Endothelial cell of umbilical vein (primary cell): ENCODE data around the gene TMEM182. TPM values are rescaled to one million over a fixed set of nuclear protein-coding genes. Genes with fewer than 3 reads are reported as not detected.

Source experiments
- BruUV-seq: library from RNA; stranded (reverse); fragments of 400-500 nt; replicated peaks from 2 replicates; lab custom pipeline; 2021; lab: Mats Ljungman, UMichigan
- CTCF ChIA-PET: fragments of 300-600, 350-600 bp; sonication (Branson Sonifier 250); formaldehyde crosslinking; loops from one replicate; lab custom pipeline; 2021; ENCODE audit warnings: antibody characterized with exemption, inconsistent platforms; lab: Charles Lee
- POLR2A ChIA-PET: fragments of 300-600, 350-600 bp; sonication (Branson Sonifier 250); formaldehyde crosslinking; loops from one replicate; lab custom pipeline; 2021; ENCODE audit warnings: antibody characterized with exemption, inconsistent platforms; lab: Charles Lee
- DNase-seq: peaks from one replicate; pipeline ENCODE4 v3.0.0-alpha.2; 2011; ENCODE audit warnings: low read depth, low spot score
- FAIRE-seq: peaks from 2 replicates; lab custom pipeline; 2011; peaks lifted over from hg19 to GRCh38; lab: Jason Lieb, UNC
- H2AFZ ChIP-seq: 2 replicates; pipeline ENCODE4 v1.6.0; 2012; ENCODE audit warnings: low read depth, low read length, control low read depth, inconsistent platforms
- H3K27ac ChIP-seq: 2 replicates; pipeline ENCODE4 v1.5.1; 2011; ENCODE audit warnings: low read depth, mild to moderate bottlenecking, control low read depth, low read length, moderate library complexity; ENCODE audit not compliant: insufficient read depth
- H3K27me3 ChIP-seq, 2 experiments: 2 replicates each; pipeline versions ENCODE4 v1.6.0 to v1.6.1; 2011; ENCODE audit warnings: low read length in 2 of 2, mixed read lengths in 1 of 2; ENCODE audit not compliant: control insufficient read depth in 2 of 2, insufficient read depth in 2 of 2
- H3K36me3 ChIP-seq, 2 experiments: 2 replicates in 1 of 2; 3 replicates in 1 of 2; pipeline ENCODE4 v1.5.1; 2011; ENCODE audit warnings: low read length in 2 of 2, mild to moderate bottlenecking in 1 of 2, moderate library complexity in 1 of 2; ENCODE audit not compliant: control insufficient read depth in 2 of 2, insufficient read depth in 2 of 2; ENCODE audit errors: extremely low read depth in 1 of 2
- H3K4me1 ChIP-seq: 3 replicates; pipeline ENCODE4 v1.5.1; 2011; ENCODE audit warnings: mild to moderate bottlenecking, low read length; ENCODE audit not compliant: control insufficient read depth, insufficient read depth; ENCODE audit errors: extremely low read depth
- H3K4me2 ChIP-seq: 2 replicates; pipeline ENCODE4 v1.6.1; 2011; ENCODE audit warnings: low read length, control low read depth, mixed read lengths; ENCODE audit not compliant: insufficient read depth
- H3K4me3 ChIP-seq, 3 experiments: fragments of 200-600 bp in 1 of 3; sonication (generic), shearing (Covaris generic) in 1 of 3; replicated peaks in 1 of 3; 2 replicates each; pipeline ENCODE4 v1.5.1; 2011 to 2016; ENCODE audit warnings: control low read depth in 3 of 3, low read length in 3 of 3, mild to moderate bottlenecking in 2 of 3, inconsistent platforms in 1 of 3, low read depth in 1 of 3, moderate library complexity in 1 of 3; ENCODE audit not compliant: insufficient read depth in 1 of 3
- H3K79me2 ChIP-seq: 2 replicates; pipeline ENCODE4 v1.6.0; 2012; ENCODE audit warnings: low read length, inconsistent platforms; ENCODE audit not compliant: control insufficient read depth, insufficient read depth
- H3K9ac ChIP-seq: replicated peaks from 2 replicates; pipeline ENCODE3; 2011; ENCODE audit warnings: low read length, control low read depth; ENCODE audit not compliant: insufficient read depth; ENCODE audit errors: extremely low read depth
- H3K9me1 ChIP-seq: replicated peaks from 3 replicates; pipeline ENCODE4 v1.6.0; 2011; ENCODE audit warnings: mild to moderate bottlenecking, low read length; ENCODE audit not compliant: control insufficient read depth, insufficient read depth; ENCODE audit errors: extremely low read depth
- H3K9me3 ChIP-seq: replicated peaks from 2 replicates; pipeline ENCODE4 v1.5.1; 2012; ENCODE audit warnings: low read length, inconsistent platforms; ENCODE audit not compliant: control insufficient read depth, insufficient read depth
- H4K20me1 ChIP-seq: replicated peaks from 2 replicates; pipeline ENCODE3; 2011; ENCODE audit warnings: mild to moderate bottlenecking, low read length; ENCODE audit not compliant: control insufficient read depth, insufficient read depth; ENCODE audit errors: extremely low read depth
- CTCF ChIP-seq, 2 donors: IDR thresholded peaks; 1 replicate in 1 of 2; 2 replicates in 1 of 2; pipeline ENCODE4 v1.5.1; 2011; ENCODE audit warnings: low read length in 2 of 2, mild to moderate bottlenecking in 2 of 2, moderate library complexity in 2 of 2, control low read depth in 1 of 2, inconsistent platforms in 1 of 2, low read depth in 1 of 2; ENCODE audit not compliant: insufficient read depth in 1 of 2; ENCODE audit errors: extremely low read depth in 1 of 2
- EZH2 ChIP-seq: IDR thresholded peaks from 2 replicates; pipeline ENCODE4 v1.6.1; 2012; ENCODE audit warnings: borderline replicate concordance, low read depth, mild to moderate bottlenecking, moderate library complexity, low read length, inconsistent platforms; ENCODE audit not compliant: severe bottlenecking
- FOS ChIP-seq: IDR thresholded peaks from 2 replicates; pipeline ENCODE4 v1.6.1; 2011; ENCODE audit warnings: mild to moderate bottlenecking, low read length, moderate library complexity, borderline replicate concordance; ENCODE audit not compliant: insufficient read depth
- GATA2 ChIP-seq: IDR thresholded peaks from 2 replicates; pipeline ENCODE4 v1.7.0; 2011; ENCODE audit warnings: low read depth, mild to moderate bottlenecking, moderate library complexity, mixed read lengths, low read length; ENCODE audit not compliant: insufficient read length, insufficient read depth
- JUN ChIP-seq: IDR thresholded peaks from 2 replicates; pipeline ENCODE4 v1.6.1; 2011; ENCODE audit warnings: borderline replicate concordance, low read depth; ENCODE audit not compliant: insufficient read length, insufficient read depth
- MAX ChIP-seq: IDR thresholded peaks from 2 replicates; pipeline ENCODE4 v1.6.1; 2011; ENCODE audit not compliant: insufficient read depth, insufficient read length
- MYC ChIP-seq: IDR thresholded peaks from one replicate; pipeline ENCODE4 v1.6.1; 2011; ENCODE audit warnings: mild to moderate bottlenecking, low read depth, low read length
- POLR2A ChIP-seq: IDR thresholded peaks from 2 replicates; pipeline ENCODE4 v1.6.1; 2012; ENCODE audit warnings: low read depth, mild to moderate bottlenecking, control low read depth, low read length
- POLR2AphosphoS5 ChIP-seq: IDR thresholded peaks from 2 replicates; pipeline ENCODE4 v1.6.1; 2012; ENCODE audit warnings: low read depth, mild to moderate bottlenecking, control low read depth, low read length, moderate library complexity; ENCODE audit not compliant: insufficient read depth
- dilution Hi-C: fragments of 300-500 bp; cut with MboI; formaldehyde crosslinking; loops from one replicate; pipeline ENCODE4 v1.15.0; 2019; ENCODE audit warnings: low sequenced_read_pairs; ENCODE audit not compliant: extremely low pct_ligation_motif_present
- intact Hi-C: fragments of 100-400 bp; cut with micrococcal nuclease; formaldehyde crosslinking; loops from one replicate; pipeline ENCODE4 v1.10.0; 2022
- polyA plus RNA-seq, 4 experiments: library from polyadenylated mRNA; depleted of rRNA in 3 of 4; stranded (reverse) in 3 of 4; unstranded in 1 of 4; fragments of >200 nt; gene quantifications; 2 replicates each; pipeline versions ENCODE4 v1.2.1 to v1.2.3, GENCODE V29; 2011 to 2012; ENCODE audit warnings: missing spikeins in 1 of 4
- total RNA-seq: library from RNA; stranded (reverse); gene quantifications from 2 replicates; pipeline ENCODE4 v1.2.3, GENCODE V29; 2021

TMEM182 gene
- total and polyA plus RNA-seq, 2 donors (not counting 3 experiments of a cell fraction or from before 2014, with no cell fraction given): 0.69 to 0.95 TPM

GRCh38 chr2:102790091-102790455, 28.2 kb downstream of the TMEM182 start:
- FAIRE-seq: no peak

GRCh38 chr2:102792568-102793208, 30.9 kb downstream of the TMEM182 start:
- FAIRE-seq: no peak
- Histone ChIP-seq H3K9me1 (no peaks in the 10 kb centered on the region), H4K20me1 (no peaks in the 10 kb centered on the region), H3K4me3 (no peak overlapping the region), H3K4me2 (no peak overlapping the region), H2AFZ (no peak overlapping the region), H3K36me3 (no peaks in the 10 kb centered on the region), H3K9me3 (no peaks in the 10 kb centered on the region), H3K79me2 (no peaks in the 10 kb centered on the region), H3K9ac (no peak overlapping the region), H3K27me3 (no peaks in the 10 kb centered on the region), H3K4me1 (no peaks in the 10 kb centered on the region), H3K27ac (no peak overlapping the region)
- dilution Hi-C loops: no loop called here
- TF ChIP-seq POLR2AphosphoS5 (no peak), POLR2A (no peak), JUN (no peak), MYC (no peak), FOS (no peak), GATA2 (no peak), MAX (no peak), CTCF (IDR thresholded peaks at IDR 0.05; ENCODE audit: extremely low read depth in 1 of 2, insufficient read depth in 1 of 2, low read depth in 1 of 2, low read length in 2 of 2) (no peak), EZH2 (no peak)
- ChIA-PET CTCF (no interaction called here), POLR2A (no interaction called here)
- no TSS peak for BruUV-seq
- intact Hi-C loops: no loop called here
- DNase-seq: no peak

More at GRCh38 chr2:102790091-102790455, 28.2 kb downstream of the TMEM182 start:
- intact Hi-C loops (no loop called here), dilution Hi-C loops (no loop called here)
- Histone ChIP-seq H4K20me1 (no peaks in the 10 kb centered on the region), H3K4me3 (no peak overlapping the region), H3K9me3 (no peaks in the 10 kb centered on the region), H3K9me1 (no peaks in the 10 kb centered on the region), H3K79me2 (no peaks in the 10 kb centered on the region), H3K4me2 (no peak overlapping the region), H3K27me3 (no peaks in the 10 kb centered on the region), H3K27ac (no peak overlapping the region), H3K36me3 (no peaks in the 10 kb centered on the region), H3K9ac (no peak overlapping the region), H2AFZ (no peak overlapping the region), H3K4me1 (no peaks in the 10 kb centered on the region)
- CTCF ChIA-PET: interaction anchor here (1.0 to 2.2 kb wide), 2 partner anchors 16 to 36 kb away, joined by 4 to 7 read pairs; no protein-coding TSS in a partner anchor
- POLR2A ChIA-PET: no interaction called here
- BruUV-seq: no TSS peak
- DNase-seq: no peak
- TF ChIP-seq MAX: no peak
- no peak for TF ChIP-seq EZH2
- TF ChIP-seq MYC: no peak
